Epithelial cell of proximal tubule (primary cell): ENCODE results near the gene THRB. TPM values are rescaled to one million over a fixed set of nuclear protein-coding genes. Genes with fewer than 3 reads are reported as not detected.

Source experiments
- DNase-seq: peaks from one replicate; pipeline ENCODE4 v3.0.0-alpha.2; 2011; ENCODE audit warnings: low read depth
- H3K4me3 ChIP-seq: 2 replicates; pipeline ENCODE4 v1.5.1; 2011; ENCODE audit warnings: low read depth, mild to moderate bottlenecking, low read length
- total RNA-seq: library from RNA; depleted of rRNA; stranded (reverse); fragments of >200 nt; gene quantifications from 2 replicates; pipeline ENCODE4 v1.2.3, GENCODE V29; 2015
- TF ChIP-seq, protein P1 (sequence below): conservative IDR thresholded peaks from 2 replicates; pipeline ENCODE4 v1.5.1; 2012; ENCODE audit warnings: low read depth, mild to moderate bottlenecking, low read length

Gene THRB
- total RNA-seq, 1 donor from 2014 or later: 2.1 TPM

DNA sequence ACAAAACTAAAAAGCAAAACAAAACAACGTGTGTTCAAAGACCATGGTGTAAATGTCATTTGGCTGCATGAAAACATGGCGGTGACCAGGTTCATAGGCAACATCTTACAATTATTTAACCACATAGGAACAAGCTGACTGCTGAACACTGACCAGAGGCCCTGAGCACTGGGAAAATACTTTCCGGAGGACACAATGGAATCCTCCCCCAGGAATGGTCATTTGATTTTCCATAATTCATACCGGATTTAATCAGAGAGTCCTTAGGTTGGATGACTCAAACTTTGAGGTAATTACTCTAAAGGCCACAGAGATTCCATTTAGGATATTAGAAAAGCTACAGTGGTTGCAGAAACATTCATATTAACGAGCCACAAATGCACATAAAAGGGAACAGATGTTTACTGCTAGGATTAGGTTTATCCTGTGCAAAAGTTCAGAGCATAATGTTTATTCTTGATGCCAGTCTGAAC is 294.8 kb downstream of the THRB start:
- DNase-seq: no peak
- TF ChIP-seq, protein P1, sequence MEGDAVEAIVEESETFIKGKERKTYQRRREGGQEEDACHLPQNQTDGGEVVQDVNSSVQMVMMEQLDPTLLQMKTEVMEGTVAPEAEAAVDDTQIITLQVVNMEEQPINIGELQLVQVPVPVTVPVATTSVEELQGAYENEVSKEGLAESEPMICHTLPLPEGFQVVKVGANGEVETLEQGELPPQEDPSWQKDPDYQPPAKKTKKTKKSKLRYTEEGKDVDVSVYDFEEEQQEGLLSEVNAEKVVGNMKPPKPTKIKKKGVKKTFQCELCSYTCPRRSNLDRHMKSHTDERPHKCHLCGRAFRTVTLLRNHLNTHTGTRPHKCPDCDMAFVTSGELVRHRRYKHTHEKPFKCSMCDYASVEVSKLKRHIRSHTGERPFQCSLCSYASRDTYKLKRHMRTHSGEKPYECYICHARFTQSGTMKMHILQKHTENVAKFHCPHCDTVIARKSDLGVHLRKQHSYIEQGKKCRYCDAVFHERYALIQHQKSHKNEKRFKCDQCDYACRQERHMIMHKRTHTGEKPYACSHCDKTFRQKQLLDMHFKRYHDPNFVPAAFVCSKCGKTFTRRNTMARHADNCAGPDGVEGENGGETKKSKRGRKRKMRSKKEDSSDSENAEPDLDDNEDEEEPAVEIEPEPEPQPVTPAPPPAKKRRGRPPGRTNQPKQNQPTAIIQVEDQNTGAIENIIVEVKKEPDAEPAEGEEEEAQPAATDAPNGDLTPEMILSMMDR: no peak
- no peak overlapping the region for H3K4me3 ChIP-seq

- no peak for DNase-seq
- TF ChIP-seq, protein P1: no peak
- no peak overlapping the region for H3K4me3 ChIP-seq
Measured at GRCh38 chr3:24199300-24199699, 295.4 kb downstream of the THRB start.

DNA sequence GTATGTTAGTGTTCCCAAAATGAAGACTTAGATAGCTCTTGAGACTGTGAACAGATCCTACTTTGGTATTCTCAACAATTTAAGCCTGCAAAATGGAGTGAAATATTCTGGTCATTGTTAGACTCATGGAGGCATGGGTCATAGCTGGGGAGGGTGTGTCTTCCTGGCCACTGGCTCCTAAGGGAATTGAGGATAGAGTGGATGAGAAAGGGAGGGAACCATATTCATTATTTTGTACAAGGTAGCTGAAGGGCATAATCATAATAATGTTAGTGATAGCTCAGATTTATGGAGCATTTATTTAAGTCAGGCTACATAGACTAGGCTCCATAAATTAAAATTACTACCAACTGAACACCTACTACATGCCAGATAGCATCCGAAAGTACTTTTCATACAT is 295.9 kb downstream of the THRB start:
- H3K4me3 ChIP-seq: no peak overlapping the region
- TF ChIP-seq, protein P1: no peak
- no peak for DNase-seq

GRCh38 chr3:24197809-24198208 is 296.8 kb downstream of the THRB start:
- TF ChIP-seq, protein P1: no peak
- DNase-seq: no peak
- no peak overlapping the region for H3K4me3 ChIP-seq

DNA sequence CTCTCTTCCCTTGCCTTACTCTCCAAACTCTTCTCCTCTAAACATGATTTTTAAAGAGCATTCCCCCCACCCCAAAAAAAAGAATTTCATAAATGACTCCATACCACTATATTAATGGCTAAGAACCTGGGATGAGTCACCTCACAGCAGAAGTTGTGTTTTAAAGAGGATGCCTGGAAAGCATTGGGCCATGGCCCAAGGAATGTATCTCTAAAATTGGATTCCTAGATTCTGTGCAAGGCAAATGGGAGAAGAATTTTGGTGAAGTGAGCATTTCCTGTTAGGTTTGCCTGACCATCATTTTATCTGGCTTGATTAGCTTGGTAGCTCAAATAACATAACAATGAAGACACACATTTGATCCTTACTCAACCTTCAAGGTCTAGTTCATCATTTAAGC is 298.1 kb downstream of the THRB start:
- no peak for DNase-seq
- no peak overlapping the region for H3K4me3 ChIP-seq
- TF ChIP-seq, protein P1: no peak

DNA sequence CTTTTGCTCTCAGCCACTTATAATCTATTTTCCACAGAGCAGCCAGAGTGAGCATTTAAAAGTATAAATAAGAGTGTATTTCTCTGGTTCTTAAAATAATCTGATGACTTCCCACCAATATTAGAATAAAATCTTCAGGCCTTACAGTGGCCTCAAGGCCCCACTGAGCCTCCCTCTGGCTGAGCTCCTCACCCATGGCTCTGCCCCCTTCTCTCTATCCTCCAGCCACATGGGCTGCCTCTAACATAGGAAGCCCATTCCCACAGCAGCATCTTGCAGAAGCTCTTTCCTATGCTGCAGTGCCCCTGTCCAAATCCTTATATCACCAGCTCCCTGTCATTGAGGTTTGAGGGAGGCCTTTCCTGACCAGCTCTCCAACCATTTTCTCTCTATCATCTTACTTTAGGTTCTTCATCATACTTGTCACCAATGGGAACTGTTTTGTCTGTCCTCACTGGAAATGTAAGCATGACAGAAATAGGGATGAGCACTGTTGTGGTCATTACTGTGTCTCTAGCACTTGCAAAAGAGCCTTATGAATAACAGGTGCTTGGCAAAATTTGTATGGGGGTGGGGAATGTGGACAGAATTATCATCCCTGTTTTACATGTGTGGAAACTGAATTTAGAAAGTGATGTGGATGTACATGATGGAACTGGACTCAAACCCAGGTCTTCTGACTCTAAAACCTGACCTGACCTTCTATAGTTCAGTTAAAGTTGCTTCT is 299.0 kb downstream of the THRB start:
- no peak overlapping the region for H3K4me3 ChIP-seq
- DNase-seq: no peak
- TF ChIP-seq, protein P1: no peak
